Measurements from ENCODE around the gene RGS5. TPM values are rescaled to one million over a fixed set of nuclear protein-coding genes. Genes with fewer than 3 reads are reported as not detected.

RGS5 gene
- total and polyA plus RNA-seq, 12 donors = 56.5 to 660 (median 183) TPM

- Histone ChIP-seq H3K36me3 (replicated peaks in 1 of 2) (no peaks in the 10 kb centered on the region), H3K4me1 (replicated peaks in 1 of 2) (no peaks in the 10 kb centered on the region), H3K4me3 (no peak overlapping the region), H3K27ac (no peak overlapping the region), H3K9me3 (replicated peaks in 1 of 3) (no peaks in the 10 kb centered on the region), H3K27me3 (no peaks in the 10 kb centered on the region)
- TF ChIP-seq CTCF (IDR thresholded peaks at IDR 0.05) (no peak), POLR2A (IDR thresholded peaks at IDR 0.05) (no peak)
- WGBS, 4 donors = 76 to 88% (median 78%) methylated on average over 1 of the region's 1 CpG
- intact Hi-C loops (cut with DNase I) = no loop called here
- no peak for DNase-seq
These were observed 24.4 kb upstream of the RGS5 start for GRCh38 chr1:163227126-163227525.

- 88 to 93% (median 90%) methylated on average over 4 of the region's 4 CpGs for WGBS, 4 donors
- intact Hi-C loops (cut with DNase I) = no loop called here
These were observed 10.9 kb upstream of the RGS5 start for GRCh38 chr1:163213626-163214025.

GRCh38 chr1:163211667-163212066 is 9.0 kb upstream of the RGS5 start:
- Histone ChIP-seq H3K4me1 (replicated peaks in 1 of 2) (no peaks in the 10 kb centered on the region), H3K9me3 (replicated peaks in 1 of 3) (peaks cover 0 to 5% (median 0%) of the 10 kb centered on the region in 3 donors), H3K27ac (no peak overlapping the region), H3K36me3 (replicated peaks in 1 of 2) (no peaks in the 10 kb centered on the region), H3K27me3 (no peaks in the 10 kb centered on the region), H3K4me3 (no peak overlapping the region)
- intact Hi-C loops (cut with DNase I) = no loop called here
- no peak for DNase-seq
- WGBS, 4 donors = 69 to 81% (median 76%) methylated on average over 2 of the region's 2 CpGs
- TF ChIP-seq CTCF (IDR thresholded peaks at IDR 0.05) (no peak), POLR2A (IDR thresholded peaks at IDR 0.05) (no peak)

More at GRCh38 chr1:163213626-163214025, 10.9 kb upstream of the RGS5 start:
- H3K9me3 ChIP-seq (replicated peaks in 1 of 3) = peaks cover 0 to 5% (median 0%) of the 10 kb centered on the region in 3 donors
- no peak overlapping the region for H3K27ac ChIP-seq
- TF ChIP-seq POLR2A (IDR thresholded peaks at IDR 0.05) (no peak), CTCF (IDR thresholded peaks at IDR 0.05) (no peak)
- H3K27me3 ChIP-seq = no peaks in the 10 kb centered on the region
- no peaks in the 10 kb centered on the region for H3K36me3 ChIP-seq (replicated peaks in 1 of 2)
- H3K4me3 ChIP-seq = no peak overlapping the region
- H3K4me1 ChIP-seq (replicated peaks in 1 of 2) = no peaks in the 10 kb centered on the region
- no peak for DNase-seq

- DNase-seq = no peak
- TF ChIP-seq CTCF (IDR thresholded peaks at IDR 0.05) (no peak), POLR2A (IDR thresholded peaks at IDR 0.05) (no peak)
- H3K27ac ChIP-seq = no peak overlapping the region
- no peaks in the 10 kb centered on the region for H3K27me3 ChIP-seq
- no peak overlapping the region for H3K4me3 ChIP-seq
- intact Hi-C loops (cut with DNase I) = loop anchor here in 1 of 2 donors (10.0 kb wide), 1 partner anchor 69 kb away; no protein-coding TSS in a partner anchor
- H3K9me3 ChIP-seq (replicated peaks in 1 of 3) = no peaks in the 10 kb centered on the region
- no peaks in the 10 kb centered on the region for H3K4me1 ChIP-seq (replicated peaks in 1 of 2)
- no peaks in the 10 kb centered on the region for H3K36me3 ChIP-seq (replicated peaks in 1 of 2)
These were observed 2.8 kb upstream of the RGS5 start for GRCh38 chr1:163205513-163205912.
